ENCODE data around the gene CBL. TPM values are rescaled to one million over a fixed set of nuclear protein-coding genes. Genes with fewer than 3 reads are reported as not detected.

Gene CBL
- total and polyA plus RNA-seq, 4 donors: 3.8 to 37.4 (median 19.3) TPM

DNA sequence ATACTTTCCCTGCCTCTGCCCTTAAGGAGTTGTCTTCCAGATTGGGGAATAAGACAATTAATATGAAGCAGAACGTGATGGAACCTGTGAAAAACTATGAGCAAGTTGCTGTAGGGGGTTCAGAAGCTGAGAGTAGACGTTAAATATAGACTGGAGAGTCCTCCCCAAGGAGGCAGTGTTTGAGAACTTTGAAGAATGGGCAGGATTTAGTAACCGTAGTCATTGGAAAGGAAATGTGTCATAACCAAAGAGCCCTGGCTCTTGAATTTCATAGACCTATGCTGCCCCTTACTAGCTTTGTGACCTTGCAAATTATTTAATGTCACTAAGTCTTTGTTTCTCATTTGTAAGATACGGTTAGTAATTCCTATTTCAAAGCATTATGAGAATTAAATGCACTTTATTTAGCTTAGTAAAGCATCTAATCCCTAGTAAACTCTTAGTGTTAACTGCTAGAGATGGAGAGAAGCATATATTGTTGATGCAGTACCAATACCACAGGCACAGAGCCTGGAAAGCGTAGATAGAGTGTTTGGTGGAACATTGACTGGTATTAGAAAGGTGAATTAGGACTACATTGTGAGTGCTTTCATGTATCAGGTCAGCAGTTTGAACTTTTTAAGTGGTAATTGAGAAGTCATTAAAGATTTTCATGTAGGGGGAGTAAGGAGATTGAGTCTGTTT is 56.7 kb downstream of the CBL start:
- no peak overlapping the region for H3K4me3 ChIP-seq (ENCODE audit: low read length in 2 of 2)
- no peak for ATAC-seq (ENCODE audit: low FRiP score)
- peaks cover 5 to 7% of the 10 kb centered on the region in 2 donors for H3K4me1 ChIP-seq (ENCODE audit: control insufficient read depth in 1 of 2, insufficient read depth in 2 of 2, low read length in 2 of 2)
- H3K9me3 ChIP-seq (ENCODE audit: control insufficient read depth, low read length): no peaks in the 10 kb centered on the region
- no peak overlapping the region for H3K27ac ChIP-seq (ENCODE audit: low read depth in 1 of 2, low read length in 2 of 2)
- no peak for DNase-seq
- intact Hi-C loops (cut with DNase I): no loop called here
- no peaks in the 10 kb centered on the region for H3K36me3 ChIP-seq (ENCODE audit: control insufficient read depth in 1 of 2, insufficient read depth in 2 of 2, low read length in 1 of 2)
- no peaks in the 10 kb centered on the region for H3K27me3 ChIP-seq (ENCODE audit: control insufficient read depth in 1 of 2, insufficient read depth in 2 of 2, low read length in 1 of 2)
- WGBS, 2 donors: 49 to 54% methylated on average over 5 of the region's 5 CpGs

DNA sequence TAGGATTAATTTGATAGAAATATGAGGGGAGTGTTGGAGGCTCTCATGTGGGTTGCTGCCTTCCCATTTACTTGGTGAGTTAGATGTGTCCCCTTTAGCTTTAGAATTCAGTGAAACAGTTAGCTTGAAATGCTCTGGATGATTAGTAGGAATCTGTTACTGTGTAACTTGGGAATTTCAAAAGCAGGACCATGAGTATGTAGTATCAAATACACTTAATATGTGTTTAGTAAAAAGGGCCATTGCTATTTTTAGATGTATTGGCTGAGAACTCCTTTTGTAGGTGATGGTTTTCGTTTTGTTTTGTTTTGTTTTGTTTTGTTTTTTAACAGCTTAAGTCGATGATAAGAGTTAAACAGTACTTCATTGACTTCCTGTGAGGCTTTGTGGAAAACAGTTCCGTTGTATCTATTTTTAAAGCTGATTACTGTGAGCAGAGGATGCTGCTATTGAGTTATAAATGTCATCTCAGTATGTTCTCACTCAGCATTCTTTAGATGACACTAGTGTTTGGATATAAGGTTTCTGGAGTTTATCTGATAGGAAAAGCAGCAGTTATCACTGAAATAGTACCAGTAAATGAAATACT is 57.3 kb downstream of the CBL start:
- intact Hi-C loops (cut with DNase I): no loop called here
- H3K4me3 ChIP-seq (ENCODE audit: low read length in 2 of 2): no peak overlapping the region
- 5 to 12% methylated on average over 3 of the region's 3 CpGs for WGBS, 2 donors
- H3K9me3 ChIP-seq (ENCODE audit: control insufficient read depth, low read length): no peaks in the 10 kb centered on the region
- ATAC-seq (ENCODE audit: low FRiP score): no peak
- no peaks in the 10 kb centered on the region for H3K36me3 ChIP-seq (ENCODE audit: control insufficient read depth in 1 of 2, insufficient read depth in 2 of 2, low read length in 1 of 2)
- H3K27ac ChIP-seq (ENCODE audit: low read depth in 1 of 2, low read length in 2 of 2): no peak overlapping the region
- H3K4me1 ChIP-seq (ENCODE audit: control insufficient read depth in 1 of 2, insufficient read depth in 2 of 2, low read length in 2 of 2): peaks cover 6 to 9% of the 10 kb centered on the region in 2 donors
- H3K27me3 ChIP-seq (ENCODE audit: control insufficient read depth in 1 of 2, insufficient read depth in 2 of 2, low read length in 1 of 2): no peaks in the 10 kb centered on the region
- DNase-seq: no peak

DNA sequence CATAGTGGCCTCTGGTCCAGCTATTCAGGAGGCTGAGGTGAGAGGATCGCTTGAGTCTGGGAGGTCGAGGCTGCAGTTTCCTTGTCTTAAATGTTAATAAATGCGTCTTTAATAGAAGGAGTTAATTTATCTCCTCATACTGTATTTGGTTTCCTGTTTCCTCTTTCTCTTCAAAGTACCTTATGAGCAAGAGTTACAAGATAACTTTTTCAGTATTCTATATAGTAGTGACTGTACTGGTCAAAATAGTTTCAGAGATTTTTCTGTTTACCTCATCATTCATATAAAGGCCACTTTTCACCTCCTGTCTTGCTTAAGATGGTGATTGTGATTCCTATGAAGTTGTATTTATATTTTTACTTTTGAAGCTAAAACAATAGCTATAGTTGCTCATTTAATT is 59.9 kb downstream of the CBL start:
- no peaks in the 10 kb centered on the region for H3K27me3 ChIP-seq (ENCODE audit: control insufficient read depth in 1 of 2, insufficient read depth in 2 of 2, low read length in 1 of 2)
- no peak overlapping the region for H3K27ac ChIP-seq (ENCODE audit: low read depth in 1 of 2, low read length in 2 of 2)
- ATAC-seq (ENCODE audit: low FRiP score): no peak
- no peaks in the 10 kb centered on the region for H3K9me3 ChIP-seq (ENCODE audit: control insufficient read depth, low read length)
- intact Hi-C loops (cut with DNase I): no loop called here
- H3K4me1 ChIP-seq (ENCODE audit: control insufficient read depth in 1 of 2, insufficient read depth in 2 of 2, low read length in 2 of 2): peaks cover 6 to 13% of the 10 kb centered on the region in 2 donors
- WGBS, 2 donors: 96 to 100% methylated on average over 3 of the region's 3 CpGs
- no peak overlapping the region for H3K4me3 ChIP-seq (ENCODE audit: low read length in 2 of 2)
- no peak for DNase-seq
- H3K36me3 ChIP-seq (ENCODE audit: control insufficient read depth in 1 of 2, insufficient read depth in 2 of 2, low read length in 1 of 2): no peaks in the 10 kb centered on the region

DNA sequence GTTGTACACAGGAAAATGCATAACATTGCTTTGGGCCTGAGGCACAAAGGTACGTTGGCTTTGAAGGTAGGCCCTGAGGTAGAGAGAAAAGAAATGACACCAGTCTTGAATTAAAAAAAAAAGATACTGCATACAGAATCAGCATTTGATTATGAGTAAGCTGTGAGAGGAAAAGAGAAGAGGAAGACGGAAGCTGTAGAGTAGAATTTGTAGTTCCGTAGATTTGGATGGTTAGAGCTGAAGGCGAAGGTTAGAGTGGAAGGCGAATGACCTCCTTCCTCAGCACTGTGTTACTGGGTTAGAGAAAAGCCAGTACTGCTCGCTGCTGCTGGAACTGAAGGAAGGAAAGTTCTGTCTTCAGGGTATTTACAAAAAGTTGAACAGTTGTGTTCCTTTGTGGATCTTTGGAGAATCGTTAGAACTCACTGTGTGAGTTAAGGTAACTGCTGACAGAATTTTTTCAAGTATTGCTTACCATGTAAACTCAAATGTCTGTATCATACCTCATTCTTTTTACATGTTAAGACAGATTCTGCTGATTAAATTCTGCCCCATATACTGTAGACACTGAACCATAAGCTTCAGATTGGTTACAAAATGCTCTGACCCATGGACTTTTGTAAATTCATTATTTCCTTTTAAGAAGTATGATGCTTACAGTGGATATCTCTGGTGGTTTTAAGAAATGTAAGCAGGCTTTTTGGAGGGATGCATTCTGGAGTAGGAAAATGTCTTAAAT is 60.5 kb downstream of the CBL start:
- WGBS, 2 donors: 86 to 94% methylated on average over 7 of the region's 7 CpGs
- no peaks in the 10 kb centered on the region for H3K36me3 ChIP-seq (ENCODE audit: control insufficient read depth in 1 of 2, insufficient read depth in 2 of 2, low read length in 1 of 2)
- ATAC-seq (ENCODE audit: low FRiP score): no peak

DNA sequence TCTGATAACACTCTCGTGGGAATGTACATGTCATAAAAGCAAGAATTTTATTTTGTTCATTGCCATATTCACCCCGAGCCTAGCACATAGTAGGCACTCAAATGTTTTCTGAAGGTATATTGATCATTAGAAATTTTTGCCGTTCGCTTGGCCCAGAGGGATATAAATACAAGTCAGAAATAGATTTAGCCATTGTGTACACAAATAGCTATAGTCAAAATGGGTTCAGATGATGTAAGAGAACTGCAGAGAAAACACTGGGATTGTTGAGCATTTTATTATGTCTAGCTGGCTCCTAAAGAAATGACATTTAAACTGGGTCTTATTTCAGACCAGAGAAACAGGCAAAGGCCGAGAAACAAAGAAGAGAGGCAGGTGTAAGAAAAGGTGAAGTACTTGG is 61.5 kb downstream of the CBL start:
- no peak for ATAC-seq (ENCODE audit: low FRiP score)
- intact Hi-C loops (cut with DNase I): no loop called here
- 24 to 31% methylated on average over 5 of the region's 5 CpGs for WGBS, 2 donors
- Histone ChIP-seq H3K4me3 (ENCODE audit: low read length in 2 of 2) (no peak overlapping the region), H3K9me3 (ENCODE audit: control insufficient read depth, low read length) (no peaks in the 10 kb centered on the region), H3K27me3 (ENCODE audit: control insufficient read depth in 1 of 2, insufficient read depth in 2 of 2, low read length in 1 of 2) (no peaks in the 10 kb centered on the region), H3K4me1 (ENCODE audit: control insufficient read depth in 1 of 2, insufficient read depth in 2 of 2, low read length in 2 of 2) (peaks cover 4 to 10% of the 10 kb centered on the region in 2 donors), H3K36me3 (ENCODE audit: control insufficient read depth in 1 of 2, insufficient read depth in 2 of 2, low read length in 1 of 2) (no peaks in the 10 kb centered on the region), H3K27ac (ENCODE audit: low read depth in 1 of 2, low read length in 2 of 2) (no peak overlapping the region)
- DNase-seq: no peak

More for the DNA sequence above, 60.5 kb downstream of the CBL start:
- Histone ChIP-seq H3K27me3 (ENCODE audit: control insufficient read depth in 1 of 2, insufficient read depth in 2 of 2, low read length in 1 of 2) (no peaks in the 10 kb centered on the region), H3K4me1 (ENCODE audit: control insufficient read depth in 1 of 2, insufficient read depth in 2 of 2, low read length in 2 of 2) (peaks cover 6 to 13% of the 10 kb centered on the region in 2 donors), H3K27ac (ENCODE audit: low read depth in 1 of 2, low read length in 2 of 2) (no peak overlapping the region), H3K9me3 (ENCODE audit: control insufficient read depth, low read length) (no peaks in the 10 kb centered on the region), H3K4me3 (ENCODE audit: low read length in 2 of 2) (no peak overlapping the region)
- DNase-seq: no peak
- intact Hi-C loops (cut with DNase I): no loop called here

DNA sequence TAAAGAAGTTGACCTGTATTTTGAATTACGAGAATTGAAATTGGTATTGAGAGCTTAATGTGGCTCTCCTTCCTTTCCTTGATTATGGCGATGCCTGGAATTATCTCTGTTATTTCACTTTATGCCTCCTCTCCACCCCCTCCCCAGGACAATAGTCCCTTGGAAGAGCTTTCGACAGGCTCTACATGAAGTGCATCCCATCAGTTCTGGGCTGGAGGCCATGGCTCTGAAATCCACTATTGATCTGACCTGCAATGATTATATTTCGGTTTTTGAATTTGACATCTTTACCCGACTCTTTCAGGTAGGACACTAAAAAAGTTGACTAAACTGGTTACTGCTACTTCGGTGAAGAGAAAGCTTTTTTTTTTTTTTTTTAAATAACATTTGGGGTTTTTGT is 67.6 kb downstream of the CBL start:
- no peaks in the 10 kb centered on the region for H3K27me3 ChIP-seq (ENCODE audit: control insufficient read depth in 1 of 2, insufficient read depth in 2 of 2, low read length in 1 of 2)
- WGBS, 2 donors: 92 to 93% methylated on average over 6 of the region's 6 CpGs
- no peak overlapping the region for H3K27ac ChIP-seq (ENCODE audit: low read depth in 1 of 2, low read length in 2 of 2)
- peaks cover 0 to 7% of the 10 kb centered on the region in 2 donors for H3K36me3 ChIP-seq (ENCODE audit: control insufficient read depth in 1 of 2, insufficient read depth in 2 of 2, low read length in 1 of 2)
- H3K4me3 ChIP-seq (ENCODE audit: low read length in 2 of 2): no peak overlapping the region
- no peaks in the 10 kb centered on the region for H3K9me3 ChIP-seq (ENCODE audit: control insufficient read depth, low read length)
- ATAC-seq (ENCODE audit: low FRiP score) (no peak), DNase-seq (no peak)
- H3K4me1 ChIP-seq (ENCODE audit: control insufficient read depth in 1 of 2, insufficient read depth in 2 of 2, low read length in 2 of 2): peaks cover 0 to 1% of the 10 kb centered on the region in 2 donors
- intact Hi-C loops (cut with DNase I): no loop called here

DNA sequence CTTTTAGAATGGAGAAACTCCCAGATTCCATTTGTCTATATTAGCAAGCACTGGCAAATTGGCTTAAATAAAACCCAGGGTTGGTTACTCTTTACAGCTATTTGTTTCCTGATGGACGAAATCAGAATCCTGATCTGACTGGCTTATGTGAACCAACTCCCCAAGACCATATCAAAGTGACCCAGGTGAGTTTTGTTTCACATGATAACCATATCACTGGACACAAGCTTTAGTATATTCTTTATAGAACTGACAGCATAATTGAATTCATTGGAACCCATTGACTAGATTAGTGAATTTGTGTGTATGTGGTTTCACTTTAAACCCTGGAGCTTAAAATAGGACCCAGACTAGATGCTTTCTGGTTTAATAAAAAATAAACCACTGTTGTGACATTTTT is 71.5 kb downstream of the CBL start:
- Histone ChIP-seq H3K36me3 (ENCODE audit: control insufficient read depth in 1 of 2, insufficient read depth in 2 of 2, low read length in 1 of 2) (peaks cover 0 to 8% of the 10 kb centered on the region in 2 donors), H3K9me3 (ENCODE audit: control insufficient read depth, low read length) (no peaks in the 10 kb centered on the region), H3K4me3 (ENCODE audit: low read length in 2 of 2) (no peak overlapping the region), H3K4me1 (ENCODE audit: control insufficient read depth in 1 of 2, insufficient read depth in 2 of 2, low read length in 2 of 2) (no peaks in the 10 kb centered on the region), H3K27ac (ENCODE audit: low read depth in 1 of 2, low read length in 2 of 2) (no peak overlapping the region), H3K27me3 (ENCODE audit: control insufficient read depth in 1 of 2, insufficient read depth in 2 of 2, low read length in 1 of 2) (no peaks in the 10 kb centered on the region)
- intact Hi-C loops (cut with DNase I): no loop called here
- DNase-seq: no peak
- 92 to 96% methylated on average over 1 of the region's 1 CpG for WGBS, 2 donors
- ATAC-seq (ENCODE audit: low FRiP score): no peak

DNA sequence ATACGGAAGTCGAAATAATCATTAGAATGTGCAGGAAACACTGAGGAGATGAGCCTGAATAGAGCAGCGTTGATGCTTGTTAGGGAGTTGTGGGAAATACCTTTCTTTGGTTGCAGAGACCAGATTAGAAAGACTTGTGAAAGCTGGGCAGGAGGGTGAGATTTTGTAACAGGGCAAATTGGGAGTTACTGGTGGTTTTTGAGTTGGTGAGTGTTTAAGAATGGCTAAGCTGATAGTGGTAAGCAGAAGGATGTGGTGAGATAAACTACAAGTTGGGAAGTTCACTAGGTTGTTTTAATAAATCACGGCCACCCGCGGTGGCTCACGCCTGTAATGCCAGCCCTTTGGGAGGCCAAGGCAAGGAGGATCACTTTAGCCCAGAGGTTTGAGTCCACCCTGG is 76.4 kb downstream of the CBL start:
- H3K36me3 ChIP-seq (ENCODE audit: control insufficient read depth in 1 of 2, insufficient read depth in 2 of 2, low read length in 1 of 2): peaks cover 0 to 5% of the 10 kb centered on the region in 2 donors
- H3K27me3 ChIP-seq (ENCODE audit: control insufficient read depth in 1 of 2, insufficient read depth in 2 of 2, low read length in 1 of 2): no peaks in the 10 kb centered on the region
- intact Hi-C loops (cut with DNase I): loop anchor here in 1 of 2 donors (5.0 kb wide), 1 partner anchor 75 kb away; the partner anchor contains the start of gene CBL
- ATAC-seq (ENCODE audit: low FRiP score) (no peak), DNase-seq (no peak)
- H3K27ac ChIP-seq (ENCODE audit: low read depth in 1 of 2, low read length in 2 of 2): no peak overlapping the region
- H3K4me1 ChIP-seq (ENCODE audit: control insufficient read depth in 1 of 2, insufficient read depth in 2 of 2, low read length in 2 of 2): no peaks in the 10 kb centered on the region
- no peak overlapping the region for H3K4me3 ChIP-seq (ENCODE audit: low read length in 2 of 2)
- 94% methylated on average over 7 of the region's 7 CpGs for WGBS, 2 donors
- H3K9me3 ChIP-seq (ENCODE audit: control insufficient read depth, low read length): no peaks in the 10 kb centered on the region

Measured in aorta (tissue), 5 donors.